Peyer's patch (tissue), 4 donors: ENCODE data around the gene MGMT.

Experiments
- CTCF ChIP-seq, 6 experiments: fragments of 450-650 bp in 4 of 6; fragments of 200-600 bp in 2 of 6; sonication (generic) in 1 of 6; IDR thresholded peaks; one replicate each; pipeline ENCODE4 v1.5.1; 2017 to 2019; ENCODE audit warnings: antibody characterized with exemption in 6 of 6, mild to moderate bottlenecking in 3 of 6, moderate library complexity in 1 of 6
- POLR2A ChIP-seq, 2 donors: fragments of 450-650 bp; IDR thresholded peaks; one replicate each; pipeline ENCODE4 v1.5.1; 2017; ENCODE audit warnings: antibody characterized with exemption in 2 of 2, mild to moderate bottlenecking in 2 of 2, moderate library complexity in 2 of 2

GRCh38 chr10:129522041-129522585 is 55.1 kb downstream of the MGMT start:
- TF ChIP-seq CTCF (IDR thresholded peaks at IDR 0.05) (no peak), POLR2A (IDR thresholded peaks at IDR 0.05) (no peak)
